HepG2 (cell line): ENCODE results near the gene AREL1. TPM values are rescaled to one million over a fixed set of nuclear protein-coding genes. Genes with fewer than 3 reads are reported as not detected.

ENCODE experiments used
- ATAC-seq: fragments of 200-7000 bp; cut with Tn5 transposase; 3 replicates; pipeline ENCODE4 v1.9.1; 2020; ENCODE audit warnings: mild to moderate bottlenecking, moderate library complexity
- BruUV-seq: library from RNA; stranded (reverse); fragments of 400-500 nt; replicated peaks from 2 replicates; lab custom pipeline; 2021; lab: Mats Ljungman, UMichigan
- CTCF ChIA-PET: fragments of 300-600 bp; formaldehyde crosslinking; extraction: SDS; loops from one replicate; lab custom pipeline; 2021; ENCODE audit warnings: low total read pairs, inconsistent platforms, low intra/inter-chr PET ratio; lab: Yijun Ruan, JAX
- POLR2A ChIA-PET: fragments of 350-600 bp; sonication (Branson Sonifier 250); formaldehyde crosslinking; loops from one replicate; lab custom pipeline; 2020; ENCODE audit warnings: antibody characterized with exemption, inconsistent platforms; lab: Yijun Ruan, JAX
- DNase-seq: peaks from one replicate; pipeline ENCODE4 v3.0.0-alpha.2; 2015; ENCODE audit warnings: low spot score
- FAIRE-seq: peaks from 3 replicates; lab custom pipeline; 2011; peaks lifted over from hg19 to GRCh38; lab: Jason Lieb, UNC
- H2AFZ ChIP-seq: one replicate; pipeline ENCODE4 v1.6.1; 2011; ENCODE audit warnings: low read length, inconsistent platforms
- H3K27ac ChIP-seq: fragments of 300-600 bp; 3 replicates; pipeline ENCODE4 v1.8.0; 2011; ENCODE audit warnings: mixed run types, mild to moderate bottlenecking, mixed read lengths, low read length, inconsistent platforms; ENCODE audit not compliant: insufficient read depth; ENCODE audit errors: extremely low read length
- H3K27me3 ChIP-seq, 2 experiments: fragments of 200-600 bp in 1 of 2; 2 replicates in 1 of 2; 3 replicates in 1 of 2; pipeline versions ENCODE4 v1.6.0 to v1.8.0; 2011; ENCODE audit warnings: low read length in 2 of 2, mild to moderate bottlenecking in 2 of 2, moderate library complexity in 2 of 2, inconsistent platforms in 1 of 2; ENCODE audit not compliant: insufficient read depth in 2 of 2, control insufficient read depth in 1 of 2
- H3K36me3 ChIP-seq, 2 experiments: fragments of 200-600 bp in 1 of 2; replicated peaks in 1 of 2; 2 replicates in 1 of 2; 3 replicates in 1 of 2; pipeline versions ENCODE4 v1.5.1 to v1.8.0; 2011; ENCODE audit warnings: low read length in 2 of 2, inconsistent platforms in 1 of 2; ENCODE audit not compliant: insufficient read depth in 2 of 2, control insufficient read depth in 1 of 2
- H3K4me1 ChIP-seq: 2 replicates; pipeline ENCODE4 v1.5.1; 2012; ENCODE audit warnings: low read length, inconsistent platforms; ENCODE audit not compliant: insufficient read depth
- H3K4me2 ChIP-seq: 2 replicates; pipeline ENCODE4 v1.6.0; 2011; ENCODE audit warnings: low read depth, low read length, inconsistent platforms
- H3K4me3 ChIP-seq, 3 experiments: fragments of 200-600 bp in 1 of 3; sonication (generic), shearing (Covaris generic) in 1 of 3; replicated peaks in 1 of 3; 2 replicates each; pipeline ENCODE4 v1.5.1; 2011 to 2016; ENCODE audit warnings: low read length in 3 of 3, inconsistent platforms in 2 of 3, low read depth in 2 of 3, mild to moderate bottlenecking in 2 of 3, control low read depth in 1 of 3, mixed read lengths in 1 of 3; ENCODE audit not compliant: insufficient read depth in 1 of 3
- H3K79me2 ChIP-seq: one replicate; pipeline ENCODE4 v1.6.1; 2011; ENCODE audit warnings: low read length, inconsistent platforms; ENCODE audit not compliant: insufficient read depth
- H3K9ac ChIP-seq: 2 replicates; pipeline ENCODE4 v1.6.0; 2011; ENCODE audit warnings: mild to moderate bottlenecking, low read depth, low read length, inconsistent platforms; ENCODE audit not compliant: insufficient read depth
- H3K9me3 ChIP-seq: 2 replicates; pipeline ENCODE4 v1.5.1; 2012; ENCODE audit warnings: mild to moderate bottlenecking, low read length
- H4K20me1 ChIP-seq: 2 replicates; pipeline ENCODE4 v1.6.0; 2011; ENCODE audit warnings: inconsistent platforms, mild to moderate bottlenecking, low read length, moderate library complexity; ENCODE audit not compliant: insufficient read depth
- AKAP8 ChIP-seq: sonication (generic); formaldehyde crosslinking; IDR thresholded peaks from 2 replicates; pipeline ENCODE4 v1.5.1; 2020; ENCODE audit warnings: mild to moderate bottlenecking, missing genetic modification reagents
- DR1 ChIP-seq: sonication (generic); formaldehyde crosslinking; IDR thresholded peaks from 2 replicates; pipeline ENCODE4 v1.8.0; 2021; ENCODE audit warnings: mild to moderate bottlenecking, missing genetic modification reagents, inconsistent platforms
- E2F1 ChIP-seq: sonication (generic); formaldehyde crosslinking; IDR thresholded peaks from 2 replicates; pipeline ENCODE4 v1.5.0; 2020; ENCODE audit warnings: missing genetic modification reagents
- POLR2AphosphoS2 ChIP-seq: IDR thresholded peaks from 2 replicates; pipeline ENCODE4 v1.6.1; 2011; ENCODE audit warnings: low read depth, low read length, improper control_type of control experiment
- SOX5 ChIP-seq: IDR thresholded peaks from 2 replicates; pipeline ENCODE4 v1.6.1; 2016; ENCODE audit warnings: borderline replicate concordance
- SP1 ChIP-seq, 2 experiments: fragments of 450-650 bp in 1 of 2; sonication (generic) in 1 of 2; formaldehyde crosslinking in 1 of 2; IDR thresholded peaks; 2 replicates each; pipeline versions ENCODE4 v1.4.0 to v1.6.1; 2016 to 2020; ENCODE audit warnings: missing genetic modification reagents in 1 of 2
- XRCC5 ChIP-seq: fragments of 200-400 bp; formaldehyde crosslinking; optimal IDR thresholded peaks from 2 replicates; pipeline ENCODE3; 2017; ENCODE audit warnings: mild to moderate bottlenecking, low read length
- ZNF264 ChIP-seq: sonication (generic); formaldehyde crosslinking; IDR thresholded peaks from 2 replicates; pipeline ENCODE4 v1.4.0; 2020; ENCODE audit warnings: missing genetic modification reagents
- ZNF362 ChIP-seq: sonication (generic); formaldehyde crosslinking; IDR thresholded peaks from 2 replicates; pipeline ENCODE4 v1.4.0; 2020; ENCODE audit warnings: missing genetic modification reagents, mild to moderate bottlenecking, borderline replicate concordance
- ZNF441 ChIP-seq: sonication (generic); formaldehyde crosslinking; IDR thresholded peaks from 2 replicates; pipeline ENCODE4 v1.7.0; 2021; ENCODE audit warnings: missing genetic modification reagents, borderline replicate concordance
- ZNF687 ChIP-seq: sonication (generic); formaldehyde crosslinking; IDR thresholded peaks from 2 replicates; pipeline ENCODE4 v1.5.1; 2020; ENCODE audit warnings: mild to moderate bottlenecking, missing genetic modification reagents, moderate library complexity
- ZNF724P ChIP-seq: sonication (generic); formaldehyde crosslinking; IDR thresholded peaks from 2 replicates; pipeline ENCODE4 v1.8.0; 2022; ENCODE audit warnings: missing genetic modification reagents, borderline replicate concordance
- ZNF737 ChIP-seq: sonication (generic); formaldehyde crosslinking; IDR thresholded peaks from 2 replicates; pipeline ENCODE4 v1.5.0; 2020; ENCODE audit warnings: missing genetic modification reagents, mild to moderate bottlenecking, borderline replicate concordance
- ZNF773 ChIP-seq: sonication (generic); formaldehyde crosslinking; IDR thresholded peaks from 2 replicates; pipeline ENCODE4 v1.4.0; 2020; ENCODE audit warnings: missing genetic modification reagents, borderline replicate concordance
- ZNF891 ChIP-seq: sonication (generic); formaldehyde crosslinking; IDR thresholded peaks from 2 replicates; pipeline ENCODE4 v1.5.0; 2020; ENCODE audit warnings: mild to moderate bottlenecking, missing genetic modification reagents
- whole genome bisulfite sequencing: methylation state at CpG from one replicate; pipeline ENCODE4 v1.1.6; 2017; ENCODE audit warnings: low lambda C conversion rate; 5-methylcytosine and 5-hydroxymethylcytosine counted together
- in situ Hi-C: cut with HindIII; loops from 2 replicates; pipeline ENCODE4 v1.10.0; 2017; ENCODE audit warnings: low pct_unique_long_range_greater_than_20kb; ENCODE audit not compliant: extremely low pct_ligation_motif_present
- intact Hi-C: fragments of 100-400 bp; cut with micrococcal nuclease; formaldehyde crosslinking; loops from one replicate; pipeline ENCODE4 v1.10.0; 2022; ENCODE audit not compliant: unreplicated experiment
- polyA plus RNA-seq, 8 experiments: library from polyadenylated mRNA; depleted of rRNA in 3 of 8; stranded (reverse) in 7 of 8; unstranded in 1 of 8; fragments of >200 nt; fragmentation: Illumina TruSeq in 4 of 8; extraction: Trizol in 4 of 8; gene quantifications; 2 replicates each; pipeline versions ENCODE4 v1.2.1 to v1.2.3, GENCODE V29; 2011 to 2016; ENCODE audit warnings: low read depth in 4 of 8, missing spikeins in 1 of 8, mixed read lengths in 1 of 8; ENCODE audit not compliant: insufficient read depth in 1 of 8
- total RNA-seq, 5 experiments: library from RNA; depleted of rRNA; stranded (reverse); fragments of >200 nt; fragmentation: Illumina TruSeq; extraction: Trizol; gene quantifications; 2 replicates each; pipeline ENCODE4 v1.2.3, GENCODE V29; 2016; ENCODE audit warnings: low read depth in 1 of 5

The AREL1 gene
- total and polyA plus RNA-seq, 2 of the 13 experiments (the other 11 are each of a cell fraction or from before 2014, with no cell fraction given), result 21.3 to 25.4 TPM

- TF ChIP-seq ZNF687 (peak; percentile 58), XRCC5 (peak; percentile 19)
Measured at GRCh38 chr14:74619672-74620131, 93.2 kb downstream of the AREL1 start (continued).

GRCh38 chr14:74618078-74618952 lies 94.6 kb downstream of the AREL1 start:
- FAIRE-seq, result peak; percentile 99
- peak; percentile 88 for ATAC-seq
- H3K4me2 ChIP-seq, result peak overlapping the region; percentile 90
- peaks cover 62% of the 10 kb centered on the region for H3K4me1 ChIP-seq
- no peaks in the 10 kb centered on the region for H3K27me3 ChIP-seq
- 15% methylated on average over 7 of the region's 10 CpGs for WGBS
- H2AFZ ChIP-seq, result no peak overlapping the region
- no peaks in the 10 kb centered on the region for H4K20me1 ChIP-seq
- peak; percentile 90 for DNase-seq
- ChIA-PET POLR2A (interaction anchor here (0.6 to 4.6 kb wide), 12 partner anchors 9 to 271 kb away, joined by 3 to 28 read pairs (median 5); partner anchors contain the start of genes ISCA2, NPC2 and YLPM1), CTCF (interaction anchor here (1.2 kb wide), 1 partner anchor 10 kb away, joined by 4 read pairs; no protein-coding TSS in a partner anchor)
- in situ Hi-C loops, result loop anchor here (25.0 kb wide), 1 partner anchor 169 kb away; no protein-coding TSS in a partner anchor
- peak overlapping the region; percentile 50 for H3K27ac ChIP-seq
- intact Hi-C loops, result loop anchor here (2.0 kb wide), 1 partner anchor 18 kb away; no protein-coding TSS in a partner anchor
- H3K79me2 ChIP-seq, result no peaks in the 10 kb centered on the region
- BruUV-seq, result no TSS peak
- peak overlapping the region; percentile 42 for H3K9ac ChIP-seq
- H3K4me3 ChIP-seq, result peak overlapping the region; percentile 5 to 62 (median 20); a peak in 3 of 6 replicates
- no peaks in the 10 kb centered on the region for H3K9me3 ChIP-seq
- H3K36me3 ChIP-seq, result no peaks in the 10 kb centered on the region
- TF ChIP-seq ZNF362 (CRISPR knock-in tag) (no peak), ZNF891 (CRISPR knock-in tag) (no peak), POLR2AphosphoS2 (no peak), AKAP8 (CRISPR knock-in tag) (no peak), ZNF737 (CRISPR knock-in tag) (no peak), ZNF724P (CRISPR knock-in tag) (no peak), SP1 (IDR thresholded peaks at IDR 0.05) (no peak), SP1 (CRISPR knock-in tag; IDR thresholded peaks at IDR 0.05) (no peak), ZNF773 (CRISPR knock-in tag) (no peak), SOX5 (peak; percentile 40; the same call in 1 of the 2 replicates), ZNF264 (peak; percentile 81; the same call in 1 of the 2 replicates), ZNF441 (CRISPR knock-in tag) (no peak), DR1 (CRISPR knock-in tag) (no peak), E2F1 (CRISPR knock-in tag) (no peak)
